HUES64 (cell line): ENCODE data around the gene THADA.

Experiments used
- H3K27ac ChIP-seq: 2 replicates; pipeline ENCODE4 v1.7.0; 2013; ENCODE audit warnings: low read depth, low read length, inconsistent platforms
- H3K27me3 ChIP-seq: 2 replicates; pipeline ENCODE4 v1.6.1; 2013; ENCODE audit warnings: mild to moderate bottlenecking, low read length; ENCODE audit not compliant: insufficient read depth
- H3K36me3 ChIP-seq: 2 replicates; pipeline ENCODE4 v1.6.1; 2013; ENCODE audit warnings: mild to moderate bottlenecking, low read length; ENCODE audit not compliant: insufficient read depth
- H3K4me1 ChIP-seq: 2 replicates; pipeline ENCODE4 v1.6.1; 2013; ENCODE audit warnings: mild to moderate bottlenecking, low read length, moderate library complexity; ENCODE audit not compliant: insufficient read depth
- H3K4me3 ChIP-seq: 2 replicates; pipeline ENCODE4 v1.5.1; 2013; ENCODE audit warnings: mild to moderate bottlenecking, low read length, moderate library complexity
- H3K9ac ChIP-seq: 2 replicates; pipeline ENCODE4 v1.6.1; 2013; ENCODE audit warnings: mild to moderate bottlenecking, low read depth, low read length
- H3K9me3 ChIP-seq: 2 replicates; pipeline ENCODE4 v1.6.1; 2013; ENCODE audit warnings: low read depth, low read length; ENCODE audit not compliant: insufficient read depth
- WGBS: fragments of 150-250, 120-280 bp; methylation state at CpG from one replicate; pipeline ENCODE4 v1.1.7; 2013; ENCODE audit warnings: missing lambda C conversion rate; 5-methylcytosine and 5-hydroxymethylcytosine counted together

Gene THADA

DNA sequence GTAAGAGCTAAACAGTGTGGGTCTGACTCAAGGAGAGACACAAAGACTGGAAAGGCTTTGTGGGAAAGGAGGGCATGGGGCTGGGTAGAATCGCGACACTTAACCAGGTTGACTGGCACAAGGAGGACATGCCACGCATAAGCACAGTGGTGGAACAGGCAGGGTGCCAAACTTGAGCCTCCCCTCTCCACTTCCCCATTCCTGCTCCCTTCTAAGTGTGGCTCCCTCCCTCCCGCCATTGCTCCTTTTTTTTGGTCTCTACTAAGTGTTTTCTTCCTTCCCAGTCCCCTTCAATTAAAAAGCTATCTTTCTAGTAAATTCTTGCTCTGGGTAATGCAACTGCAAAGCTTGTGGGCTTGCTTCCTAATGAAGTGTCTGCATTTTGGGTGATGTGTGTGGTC lies 329.1 kb downstream of the THADA start:
- WGBS: 92% methylated on average over 4 of the region's 4 CpGs
- Histone ChIP-seq H3K9ac (no peak overlapping the region), H3K4me3 (no peak overlapping the region), H3K4me1 (peaks cover 9% of the 10 kb centered on the region; the same call in 1 of the 2 replicates), H3K9me3 (no peaks in the 10 kb centered on the region), H3K27me3 (no peaks in the 10 kb centered on the region), H3K27ac (no peak overlapping the region), H3K36me3 (no peaks in the 10 kb centered on the region)

DNA sequence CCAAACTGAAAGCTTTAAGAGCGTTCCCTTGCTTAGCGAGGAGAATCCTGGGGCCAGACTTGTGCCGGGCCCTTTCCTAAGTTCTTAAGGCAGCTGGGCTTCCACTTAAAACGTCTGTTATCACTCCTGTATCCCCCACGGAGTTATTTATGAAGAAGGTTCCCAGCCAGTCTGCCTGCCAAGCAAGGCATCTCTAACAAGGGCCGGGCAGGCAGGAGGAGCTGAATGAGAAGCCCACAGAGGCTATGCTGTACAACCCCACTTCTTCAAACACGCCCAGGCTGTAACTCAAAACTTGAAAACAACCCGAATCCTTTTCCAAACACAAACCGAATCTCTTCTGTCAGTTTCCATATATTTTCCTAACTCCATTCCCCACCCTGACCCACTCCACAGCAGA lies 330.4 kb downstream of the THADA start:
- no peaks in the 10 kb centered on the region for H3K9me3 ChIP-seq

DNA sequence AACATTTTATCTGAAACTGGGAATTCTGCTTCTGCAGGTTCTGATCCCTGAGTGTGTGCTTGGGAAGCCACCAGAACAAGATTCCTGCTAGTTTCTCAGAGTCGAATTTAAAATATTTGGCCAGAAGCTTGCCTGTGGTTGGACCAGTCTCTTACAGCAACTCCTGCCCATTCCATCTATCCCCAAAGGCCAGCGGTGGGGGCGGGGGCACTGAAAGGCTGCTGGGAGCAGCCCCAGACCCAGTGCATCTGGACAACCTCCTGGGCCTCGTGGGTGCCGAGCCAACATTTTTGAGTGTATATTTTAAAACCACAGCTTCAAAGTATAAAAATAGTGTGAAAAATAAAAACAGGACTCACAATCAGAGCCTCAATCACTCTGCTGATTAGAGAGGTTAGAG lies 330.8 kb downstream of the THADA start:
- no peak overlapping the region for H3K4me3 ChIP-seq
- 95% methylated on average over 4 of the region's 5 CpGs for WGBS

More for the DNA sequence above, 330.4 kb downstream of the THADA start:
- Histone ChIP-seq H3K27ac (no peak overlapping the region), H3K9ac (no peak overlapping the region), H3K36me3 (no peaks in the 10 kb centered on the region), H3K4me3 (no peak overlapping the region), H3K4me1 (peaks cover 9% of the 10 kb centered on the region; the same call in 1 of the 2 replicates), H3K27me3 (no peaks in the 10 kb centered on the region)
- 87% methylated on average over 9 of the region's 9 CpGs for WGBS

GRCh38 chr2:43262951-43263350 lies 332.9 kb downstream of the THADA start:
- H3K9ac ChIP-seq: no peak overlapping the region
- 96% methylated on average over 6 of the region's 6 CpGs for WGBS

More for the DNA sequence above, 330.8 kb downstream of the THADA start:
- Histone ChIP-seq H3K9ac (no peak overlapping the region), H3K27ac (no peak overlapping the region), H3K9me3 (no peaks in the 10 kb centered on the region), H3K27me3 (no peaks in the 10 kb centered on the region), H3K36me3 (no peaks in the 10 kb centered on the region), H3K4me1 (peaks cover 9% of the 10 kb centered on the region; the same call in 1 of the 2 replicates)

GRCh38 chr2:43262239-43262638 lies 333.6 kb downstream of the THADA start:
- no peaks in the 10 kb centered on the region for H3K36me3 ChIP-seq
- no peak overlapping the region for H3K4me3 ChIP-seq
- peaks cover 5% of the 10 kb centered on the region; the same call in 1 of the 2 replicates for H3K4me1 ChIP-seq
- H3K9me3 ChIP-seq: no peaks in the 10 kb centered on the region
- no CpG with 5 or more reads among the region's 1 CpG for WGBS
- H3K27ac ChIP-seq: no peak overlapping the region
- no peak overlapping the region for H3K9ac ChIP-seq
- no peaks in the 10 kb centered on the region for H3K27me3 ChIP-seq

More at GRCh38 chr2:43262951-43263350, 332.9 kb downstream of the THADA start:
- no peaks in the 10 kb centered on the region for H3K9me3 ChIP-seq
- H3K27me3 ChIP-seq: no peaks in the 10 kb centered on the region
- H3K27ac ChIP-seq: no peak overlapping the region
- H3K4me1 ChIP-seq: peaks cover 5% of the 10 kb centered on the region; the same call in 1 of the 2 replicates
- no peaks in the 10 kb centered on the region for H3K36me3 ChIP-seq
- H3K4me3 ChIP-seq: no peak overlapping the region

GRCh38 chr2:43259512-43259911 lies 336.3 kb downstream of the THADA start:
- no peaks in the 10 kb centered on the region for H3K9me3 ChIP-seq
- H3K27me3 ChIP-seq: no peaks in the 10 kb centered on the region
- WGBS: no CpG with 5 or more reads among the region's 1 CpG

GRCh38 chr2:43258547-43259156 lies 337.2 kb downstream of the THADA start:
- WGBS: 98% methylated on average over 2 of the region's 2 CpGs
- no peaks in the 10 kb centered on the region for H3K27me3 ChIP-seq
- H3K9me3 ChIP-seq: no peaks in the 10 kb centered on the region
- H3K4me3 ChIP-seq: no peak overlapping the region
- no peak overlapping the region for H3K9ac ChIP-seq
- H3K4me1 ChIP-seq: no peaks in the 10 kb centered on the region
- no peaks in the 10 kb centered on the region for H3K36me3 ChIP-seq
- H3K27ac ChIP-seq: no peak overlapping the region

More at GRCh38 chr2:43259512-43259911, 336.3 kb downstream of the THADA start:
- H3K4me1 ChIP-seq: no peaks in the 10 kb centered on the region
- H3K36me3 ChIP-seq: no peaks in the 10 kb centered on the region
- no peak overlapping the region for H3K9ac ChIP-seq
- no peak overlapping the region for H3K4me3 ChIP-seq
- no peak overlapping the region for H3K27ac ChIP-seq

DNA sequence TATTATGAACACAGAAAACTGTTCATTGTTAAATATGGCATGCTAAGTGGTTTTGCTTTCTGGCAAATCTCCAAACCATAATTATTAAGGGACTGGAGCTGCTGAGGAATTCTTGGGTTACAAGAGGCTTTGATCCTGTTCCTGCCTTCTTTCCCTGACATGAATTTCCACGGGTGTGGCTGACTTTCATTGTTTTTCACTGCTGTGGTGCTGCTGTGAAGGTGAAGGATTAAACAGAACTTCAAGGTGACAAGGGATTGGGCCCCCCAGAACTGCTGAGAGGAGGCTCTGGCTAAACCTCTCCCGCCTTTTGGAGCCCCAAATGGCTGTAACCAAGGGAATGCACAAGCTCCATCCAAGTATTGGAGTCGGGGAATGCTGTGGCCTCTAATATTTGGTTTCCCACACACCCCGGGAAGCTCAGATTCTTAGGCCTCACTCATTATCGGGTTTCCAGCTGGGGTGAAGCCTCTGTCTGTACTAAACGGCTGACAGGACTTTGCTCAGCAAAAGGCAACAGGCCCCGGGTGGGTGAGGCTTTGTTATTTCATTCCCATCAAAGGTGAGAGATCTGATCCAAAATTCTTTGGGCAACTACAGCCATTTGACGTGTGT lies 340.4 kb downstream of the THADA start:
- Histone ChIP-seq H3K4me3 (no peak overlapping the region), H3K4me1 (peaks cover 8% of the 10 kb centered on the region; the same call in 1 of the 2 replicates), H3K27ac (no peak overlapping the region), H3K36me3 (no peaks in the 10 kb centered on the region), H3K9me3 (no peaks in the 10 kb centered on the region), H3K9ac (no peak overlapping the region), H3K27me3 (no peaks in the 10 kb centered on the region)
- 88% methylated on average over 8 of the region's 8 CpGs for WGBS

DNA sequence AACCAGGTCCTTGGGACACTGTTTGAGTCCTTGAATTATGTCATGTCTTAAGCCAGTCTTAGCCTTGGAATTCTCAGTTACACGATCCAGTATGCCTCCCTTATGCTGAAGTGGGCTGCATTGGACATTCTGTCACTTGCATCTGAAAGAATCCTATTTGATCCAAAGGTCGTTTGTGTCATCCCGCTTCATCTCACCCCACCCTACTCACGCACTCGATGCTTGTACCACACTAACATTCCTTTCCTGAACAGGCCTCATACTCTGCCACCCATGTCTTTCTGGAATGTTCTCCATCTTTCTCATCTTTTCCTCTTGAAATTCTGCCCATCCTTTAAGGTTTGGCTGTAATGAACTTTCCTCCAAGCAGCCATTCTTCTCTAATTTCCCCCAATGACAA lies 341.5 kb downstream of the THADA start:
- H3K4me3 ChIP-seq: no peak overlapping the region
- H3K9ac ChIP-seq: no peak overlapping the region
- H3K9me3 ChIP-seq: no peaks in the 10 kb centered on the region
- H3K36me3 ChIP-seq: no peaks in the 10 kb centered on the region
- no peaks in the 10 kb centered on the region for H3K27me3 ChIP-seq
- no peak overlapping the region for H3K27ac ChIP-seq
- H3K4me1 ChIP-seq: peaks cover 8% of the 10 kb centered on the region; the same call in 1 of the 2 replicates
- WGBS: 94% methylated on average over 5 of the region's 5 CpGs

- no peaks in the 10 kb centered on the region for H3K27me3 ChIP-seq
- no peaks in the 10 kb centered on the region for H3K36me3 ChIP-seq
- H3K9ac ChIP-seq: no peak overlapping the region
- no peak overlapping the region for H3K27ac ChIP-seq
- H3K9me3 ChIP-seq: no peaks in the 10 kb centered on the region
- WGBS: 87% methylated on average over 5 of the region's 5 CpGs
- no peak overlapping the region for H3K4me3 ChIP-seq
- peaks cover 8% of the 10 kb centered on the region; the same call in 1 of the 2 replicates for H3K4me1 ChIP-seq
Observed at GRCh38 chr2:43251171-43251731, 344.6 kb downstream of the THADA start.

GRCh38 chr2:43250015-43250414 lies 345.8 kb downstream of the THADA start:
- H3K4me1 ChIP-seq: peaks cover 8% of the 10 kb centered on the region; the same call in 1 of the 2 replicates
- 97% methylated on average over 1 of the region's 2 CpGs for whole genome bisulfite sequencing
- no peaks in the 10 kb centered on the region for H3K27me3 ChIP-seq
- H3K4me3 ChIP-seq: no peak overlapping the region
- H3K27ac ChIP-seq: no peak overlapping the region
- H3K9ac ChIP-seq: no peak overlapping the region
- H3K36me3 ChIP-seq: no peaks in the 10 kb centered on the region
- H3K9me3 ChIP-seq: no peaks in the 10 kb centered on the region
